PC-9 (cell line): Measurements from ENCODE around the gene FGF7. TPM values are rescaled to one million over a fixed set of nuclear protein-coding genes. Genes with fewer than 3 reads are reported as not detected.

Experiments used
- BruUV-seq: library from RNA; stranded (reverse); fragments of 400-500 nt; replicated peaks from 2 replicates; lab custom pipeline; 2021; lab: Mats Ljungman, UMichigan
- CTCF ChIA-PET: fragments of 300-600 bp; sonication (Branson Sonifier 250); formaldehyde crosslinking; loops from one replicate; lab custom pipeline; 2022; ENCODE audit warnings: antibody characterized with exemption; lab: Charles Lee
- POLR2A ChIA-PET: fragments of 300-600 bp; sonication (Branson Sonifier 250); formaldehyde crosslinking; loops from one replicate; lab custom pipeline; 2022; ENCODE audit warnings: antibody characterized with exemption; ENCODE audit not compliant: unreplicated experiment; lab: Charles Lee
- DNase-seq, 2 experiments: peaks; one replicate each; pipeline versions ENCODE4 v3.0.0 to v3.0.0-alpha.2; 2015 to 2022; ENCODE audit warnings: mixed read lengths in 1 of 2
- H2AFZ ChIP-seq: fragments of 200-600 bp; sonication (generic); 2 replicates; pipeline ENCODE4 v1.8.1; 2017; ENCODE audit warnings: antibody characterized with exemption
- H3F3A ChIP-seq: fragments of 200-600 bp; sonication (generic); 2 replicates; pipeline ENCODE4 v1.8.1; 2017; ENCODE audit warnings: antibody characterized with exemption, mild to moderate bottlenecking, low read depth; ENCODE audit not compliant: insufficient read depth
- H3K27ac ChIP-seq: fragments of 200-600 bp; sonication (generic); 2 replicates; pipeline ENCODE4 v1.6.1; 2016; ENCODE audit warnings: mixed run types
- H3K27me3 ChIP-seq: fragments of 200-600 bp; sonication (generic); 2 replicates; pipeline ENCODE4 v1.6.1; 2016; ENCODE audit warnings: low read depth, mixed run types; ENCODE audit not compliant: insufficient read depth
- H3K36me3 ChIP-seq: fragments of 200-600 bp; sonication (generic); 2 replicates; pipeline ENCODE4 v1.6.1; 2016; ENCODE audit warnings: low read depth, mixed run types
- H3K4me1 ChIP-seq: fragments of 200-600 bp; sonication (generic); replicated peaks from 2 replicates; pipeline ENCODE4 v1.6.1; 2016; ENCODE audit warnings: mixed run types; ENCODE audit not compliant: insufficient read depth
- H3K4me2 ChIP-seq: fragments of 200-600 bp; sonication (generic); 2 replicates; pipeline ENCODE4 v1.6.1; 2017; ENCODE audit warnings: mixed run types
- H3K4me3 ChIP-seq: fragments of 200-600 bp; sonication (generic); 2 replicates; pipeline ENCODE4 v1.6.1; 2016; ENCODE audit warnings: mixed run types
- H3K79me2 ChIP-seq: fragments of 200-600 bp; sonication (generic); 2 replicates; pipeline ENCODE4 v1.6.1; 2017; ENCODE audit warnings: low read depth, mixed run types
- H3K9me2 ChIP-seq: fragments of 200-600 bp; sonication (generic); 2 replicates; pipeline ENCODE4 v1.8.1; 2017; ENCODE audit warnings: mild to moderate bottlenecking; ENCODE audit not compliant: insufficient read depth
- H3K9me3 ChIP-seq: fragments of 200-600 bp; sonication (generic); 2 replicates; pipeline ENCODE4 v1.8.1; 2016; ENCODE audit warnings: low read depth; ENCODE audit not compliant: insufficient read depth
- H4K20me1 ChIP-seq: fragments of 200-600 bp; sonication (generic); 2 replicates; pipeline ENCODE4 v1.8.1; 2017; ENCODE audit not compliant: insufficient read depth
- EZH2 ChIP-seq: fragments of 200-600 bp; sonication (generic); IDR thresholded peaks from 2 replicates; pipeline ENCODE4 v1.8.0; 2017; ENCODE audit warnings: antibody characterized with exemption, low read depth
- intact Hi-C: fragments of 100-400 bp; cut with micrococcal nuclease; formaldehyde crosslinking; loops from one replicate; pipeline ENCODE4 v1.10.0; 2022; ENCODE audit not compliant: unreplicated experiment
- total RNA-seq: library from RNA; stranded (reverse); gene quantifications from 2 replicates; pipeline ENCODE4 v1.2.3, GENCODE V29; 2021
- TF ChIP-seq, protein P1 (sequence below): fragments of 200-600 bp; sonication (generic); conservative IDR thresholded peaks from 2 replicates; pipeline ENCODE4 v1.6.1; 2017; ENCODE audit warnings: mixed run types, antibody characterized with exemption, mild to moderate bottlenecking, moderate library complexity

The FGF7 gene
- total RNA-seq, 1 experiment from 2014 or later: not detected

DNA sequence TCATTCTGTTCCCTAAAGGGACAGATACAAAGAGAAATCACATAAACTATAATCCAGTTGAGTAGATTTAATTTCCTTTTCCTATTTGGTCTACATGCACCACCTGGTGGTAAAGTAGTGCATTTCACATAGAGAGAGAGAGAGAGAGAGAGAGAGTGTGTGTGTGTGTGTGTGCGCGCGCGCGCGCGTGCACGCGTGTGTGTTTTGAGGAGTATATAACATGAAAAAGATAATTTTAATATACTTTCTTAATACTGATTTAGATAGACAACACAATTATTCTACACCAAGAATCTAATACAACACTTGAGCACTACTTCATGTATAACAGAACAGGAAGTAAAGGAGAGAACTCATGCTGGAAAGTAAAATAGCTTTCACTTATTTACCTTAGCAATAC lies 1.1 kb upstream of the FGF7 start:
- H3K79me2 ChIP-seq: no peaks in the 10 kb centered on the region
- H3K4me2 ChIP-seq: no peak overlapping the region
- H3K4me3 ChIP-seq: no peak overlapping the region
- no peaks in the 10 kb centered on the region for H3K9me2 ChIP-seq
- no peaks in the 10 kb centered on the region for H3K36me3 ChIP-seq
- no peak overlapping the region for H3K27ac ChIP-seq
- intact Hi-C loops: loop anchor here (1.0 kb wide), 2 partner anchors 187 to 560 kb away; no protein-coding TSS in a partner anchor
- TF ChIP-seq, protein P1, sequence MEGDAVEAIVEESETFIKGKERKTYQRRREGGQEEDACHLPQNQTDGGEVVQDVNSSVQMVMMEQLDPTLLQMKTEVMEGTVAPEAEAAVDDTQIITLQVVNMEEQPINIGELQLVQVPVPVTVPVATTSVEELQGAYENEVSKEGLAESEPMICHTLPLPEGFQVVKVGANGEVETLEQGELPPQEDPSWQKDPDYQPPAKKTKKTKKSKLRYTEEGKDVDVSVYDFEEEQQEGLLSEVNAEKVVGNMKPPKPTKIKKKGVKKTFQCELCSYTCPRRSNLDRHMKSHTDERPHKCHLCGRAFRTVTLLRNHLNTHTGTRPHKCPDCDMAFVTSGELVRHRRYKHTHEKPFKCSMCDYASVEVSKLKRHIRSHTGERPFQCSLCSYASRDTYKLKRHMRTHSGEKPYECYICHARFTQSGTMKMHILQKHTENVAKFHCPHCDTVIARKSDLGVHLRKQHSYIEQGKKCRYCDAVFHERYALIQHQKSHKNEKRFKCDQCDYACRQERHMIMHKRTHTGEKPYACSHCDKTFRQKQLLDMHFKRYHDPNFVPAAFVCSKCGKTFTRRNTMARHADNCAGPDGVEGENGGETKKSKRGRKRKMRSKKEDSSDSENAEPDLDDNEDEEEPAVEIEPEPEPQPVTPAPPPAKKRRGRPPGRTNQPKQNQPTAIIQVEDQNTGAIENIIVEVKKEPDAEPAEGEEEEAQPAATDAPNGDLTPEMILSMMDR: peak; percentile 81
- TF ChIP-seq EZH2: no peak
- no peaks in the 10 kb centered on the region for H3K27me3 ChIP-seq
- no peaks in the 10 kb centered on the region for H3K4me1 ChIP-seq
- ChIA-PET POLR2A (no interaction called here), CTCF (interaction anchor here (0.6 to 1.4 kb wide), 5 partner anchors 52 to 723 kb away, joined by 3 to 9 read pairs (median 3); no protein-coding TSS in a partner anchor)
- peak in 1 of 2 experiments; percentile 22 for DNase-seq
- BruUV-seq: no TSS peak
- H3K9me3 ChIP-seq: 0 out of 2 replicates have a peak, but pooled peaks cover 6% of the 10 kb centered on the region
- no peak overlapping the region for H2AFZ ChIP-seq
- H4K20me1 ChIP-seq: no peaks in the 10 kb centered on the region
- no peaks in the 10 kb centered on the region for H3F3A ChIP-seq

DNA sequence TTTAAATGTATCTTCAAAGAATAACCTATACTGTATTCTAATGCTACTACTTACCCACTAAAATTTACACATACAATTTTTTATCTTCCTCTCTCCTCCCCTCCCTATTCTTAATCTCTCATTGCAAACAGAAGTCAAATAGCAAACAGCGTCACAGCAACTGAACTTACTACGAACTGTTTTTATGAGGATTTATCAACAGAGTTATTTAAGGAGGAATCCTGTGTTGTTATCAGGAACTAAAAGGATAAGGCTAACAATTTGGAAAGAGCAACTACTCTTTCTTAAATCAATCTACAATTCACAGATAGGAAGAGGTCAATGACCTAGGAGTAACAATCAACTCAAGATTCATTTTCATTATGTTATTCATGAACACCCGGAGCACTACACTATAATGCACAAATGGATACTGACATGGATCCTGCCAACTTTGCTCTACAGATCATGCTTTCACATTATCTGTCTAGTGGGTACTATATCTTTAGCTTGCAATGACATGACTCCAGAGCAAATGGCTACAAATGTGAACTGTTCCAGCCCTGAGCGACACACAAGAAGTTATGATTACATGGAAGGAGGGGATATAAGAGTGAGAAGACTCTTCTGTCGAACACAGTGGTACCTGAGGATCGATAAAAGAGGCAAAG lies 984 bp downstream of the FGF7 start:
- H3K4me2 ChIP-seq: no peak overlapping the region
- H2AFZ ChIP-seq: no peak overlapping the region
- no peaks in the 10 kb centered on the region for H4K20me1 ChIP-seq
- ChIA-PET CTCF (no interaction called here), POLR2A (no interaction called here)
- no TSS peak for BruUV-seq
- TF ChIP-seq, protein P1: no peak
- TF ChIP-seq EZH2: no peak
- no peaks in the 10 kb centered on the region for H3K9me2 ChIP-seq
- H3K4me3 ChIP-seq: no peak overlapping the region
- H3F3A ChIP-seq: no peaks in the 10 kb centered on the region
- H3K9me3 ChIP-seq: 0 out of 2 replicates have a peak, but pooled peaks cover 6% of the 10 kb centered on the region
- no peak for DNase-seq
- H3K36me3 ChIP-seq: no peaks in the 10 kb centered on the region
- no peaks in the 10 kb centered on the region for H3K79me2 ChIP-seq
- intact Hi-C loops: no loop called here
- no peaks in the 10 kb centered on the region for H3K27me3 ChIP-seq
- H3K4me1 ChIP-seq: no peaks in the 10 kb centered on the region
- H3K27ac ChIP-seq: no peak overlapping the region

DNA sequence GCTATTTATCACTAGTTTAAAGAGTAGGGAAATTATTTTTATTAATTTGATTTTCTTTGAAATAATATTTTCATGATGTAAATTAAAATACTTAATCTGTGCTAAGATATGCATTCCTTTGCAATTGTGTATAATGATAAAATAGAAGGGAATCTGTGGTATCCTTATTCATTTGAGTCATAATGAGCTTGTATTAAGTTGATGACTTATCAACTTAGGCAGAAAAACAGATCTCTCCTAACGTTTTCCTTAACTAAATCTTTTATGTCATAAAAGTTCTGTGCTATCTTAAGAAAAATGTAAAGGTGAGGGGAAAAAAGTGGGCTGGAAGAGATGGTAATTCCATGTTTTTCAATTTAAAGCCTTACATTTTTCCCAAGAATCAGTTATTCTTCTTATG lies 1.9 kb downstream of the FGF7 start:
- no peak for DNase-seq

More for the DNA sequence above, 1.9 kb downstream of the FGF7 start:
- CTCF ChIA-PET: interaction anchor here (0.6 kb wide), 1 partner anchor 1873 kb away, joined by 5 read pairs; no protein-coding TSS in a partner anchor
- Histone ChIP-seq H4K20me1 (no peaks in the 10 kb centered on the region), H3K36me3 (no peaks in the 10 kb centered on the region), H3K9me2 (no peaks in the 10 kb centered on the region), H3K9me3 (0 out of 2 replicates have a peak, but pooled peaks cover 6% of the 10 kb centered on the region), H3K27ac (no peak overlapping the region), H3K4me3 (no peak overlapping the region), H3K27me3 (no peaks in the 10 kb centered on the region), H3K4me1 (no peaks in the 10 kb centered on the region), H3K4me2 (no peak overlapping the region), H3K79me2 (no peaks in the 10 kb centered on the region), H3F3A (no peaks in the 10 kb centered on the region), H2AFZ (no peak overlapping the region)
- POLR2A ChIA-PET: no interaction called here
- intact Hi-C loops: no loop called here
- BruUV-seq: no TSS peak
- TF ChIP-seq, protein P1: no peak
- no peak for TF ChIP-seq EZH2
